GM13976 (cell line): ENCODE results near the gene DAZAP1.

ENCODE experiments used
- DNase-seq: peaks from one replicate; pipeline ENCODE4 v3.0.0; 2012; ENCODE audit warnings: low spot score
- CTCF ChIP-seq: IDR thresholded peaks from 2 replicates; pipeline ENCODE4 v1.5.1; 2012; ENCODE audit warnings: borderline replicate concordance, mild to moderate bottlenecking; ENCODE audit not compliant: insufficient read depth; ENCODE audit errors: extremely low read depth, missing control alignments, control extremely low read depth
- in situ Hi-C: fragments of 300-500 bp; cut with MboI; formaldehyde crosslinking; loops from one replicate; pipeline ENCODE4 v1.12.0; 2022; ENCODE audit warnings: low sequenced_read_pairs, mixed read lengths, inconsistent platforms; ENCODE audit not compliant: unreplicated experiment

Gene DAZAP1

GRCh38 chr19:1393841-1394240 lies 13.5 kb upstream of the DAZAP1 start:
- no peak for TF ChIP-seq CTCF
- no peak for DNase-seq
- in situ Hi-C loops = no loop called here

- in situ Hi-C loops = no loop called here
- no peak for TF ChIP-seq CTCF
- no peak for DNase-seq
Observed at GRCh38 chr19:1394252-1395193, 12.9 kb upstream of the DAZAP1 start.

GRCh38 chr19:1395194-1396018 lies 12.0 kb upstream of the DAZAP1 start:
- DNase-seq = no peak
- TF ChIP-seq CTCF = no peak
- in situ Hi-C loops = no loop called here

GRCh38 chr19:1396019-1396767 lies 11.2 kb upstream of the DAZAP1 start:
- in situ Hi-C loops = no loop called here
- DNase-seq = no peak
- no peak for TF ChIP-seq CTCF

- no peak for DNase-seq
- in situ Hi-C loops = no loop called here
- no peak for TF ChIP-seq CTCF
Observed at GRCh38 chr19:1396768-1397679, 10.4 kb upstream of the DAZAP1 start.
